Measurements from ENCODE around the gene CTIF.

GRCh38 chr18:48855422-48856377, 316.9 kb downstream of the CTIF start:
- TF ChIP-seq CTCF (IDR thresholded peaks at IDR 0.05; ENCODE audit: insufficient read depth, low read length, poor library complexity, severe bottlenecking) (no peak), EZH2phosphoT487 (conservative IDR thresholded peaks at IDR 0.05; ENCODE audit: low read length) (no peak)
